Measurements from ENCODE around the gene RFXANK.
A peak's percentile ranks its signal among the peaks of the same experiment; 100 is the strongest.
"Not testable (repeated sequence)": the region's sequence is repeated elsewhere in the genome, so short reads cannot be mapped to it uniquely, and the experiment has no call there.

The RFXANK gene

GRCh38 chr19:19170053-19170872 lies 21.8 kb upstream of the RFXANK start, which contains the start of gene MEF2B:
MEF2B (minus strand) TSS chr19:19170263; CDS start chr19:19150735, 19,528 bp downstream.
- TF ChIP-seq EZH2 (IDR thresholded peaks at IDR 0.05; ENCODE audit: borderline replicate concordance, low read length), result no peak
- TF ChIP-seq CTCF (IDR thresholded peaks at IDR 0.05; ENCODE audit: low read length), result no peak
- Histone ChIP-seq H3K4me2 (ENCODE audit: low read length) (peak within 1 kb of the TSS; percentile 95), H3K79me2 (ENCODE audit: insufficient read depth, low read length) (peaks cover 16% of the 10 kb centered on the region), H3K27me3 (ENCODE audit: insufficient read depth, low read length) (no peaks in the 10 kb centered on the region), H3K9me2 (ENCODE audit: low read depth, low read length) (no peaks in the 10 kb centered on the region), H3K9me3 (ENCODE audit: low read length) (no peaks in the 10 kb centered on the region), H3K4me3 (ENCODE audit: low read depth, low read length, poor library complexity, severe bottlenecking) (peak within 1 kb of the TSS; percentile 93), H3K4me1 (ENCODE audit: insufficient read depth, low read length, severe bottlenecking) (peaks cover 72% of the 10 kb centered on the region), H2AFZ (ENCODE audit: low read length) (no peak within 1 kb of the TSS), H4K20me1 (ENCODE audit: insufficient read depth, low read length) (no peaks in the 10 kb centered on the region), H3K27ac (ENCODE audit: low read depth, low read length, poor library complexity, severe bottlenecking) (peak within 1 kb of the TSS; percentile 97), H3F3A (ENCODE audit: insufficient read depth, low read length) (no peaks in the 10 kb centered on the region), H3K9ac (ENCODE audit: low read length) (peak within 1 kb of the TSS; percentile 96), H3K36me3 (ENCODE audit: insufficient read depth, low read length) (peaks cover 15% of the 10 kb centered on the region; the same call in 1 of the 2 replicates)

- Histone ChIP-seq H3F3A (ENCODE audit: insufficient read depth, low read length) (no peaks in the 10 kb centered on the region), H3K79me2 (ENCODE audit: insufficient read depth, low read length) (peaks cover 16% of the 10 kb centered on the region), H3K9me2 (ENCODE audit: low read depth, low read length) (no peaks in the 10 kb centered on the region), H3K4me2 (ENCODE audit: low read length) (peak overlapping the region; percentile 95), H2AFZ (ENCODE audit: low read length) (no peak overlapping the region), H3K9me3 (ENCODE audit: low read length) (no peaks in the 10 kb centered on the region), H3K36me3 (ENCODE audit: insufficient read depth, low read length) (peaks cover 11% of the 10 kb centered on the region; the same call in 1 of the 2 replicates), H3K27ac (ENCODE audit: low read depth, low read length, poor library complexity, severe bottlenecking) (peak overlapping the region; percentile 73), H3K4me1 (ENCODE audit: insufficient read depth, low read length, severe bottlenecking) (peaks cover 64% of the 10 kb centered on the region), H4K20me1 (ENCODE audit: insufficient read depth, low read length) (no peaks in the 10 kb centered on the region), H3K9ac (ENCODE audit: low read length) (peak overlapping the region; percentile 56; the same call in 1 of the 2 replicates), H3K4me3 (ENCODE audit: low read depth, low read length, poor library complexity, severe bottlenecking) (peak overlapping the region; percentile 93), H3K27me3 (ENCODE audit: insufficient read depth, low read length) (no peaks in the 10 kb centered on the region)
- TF ChIP-seq CTCF (IDR thresholded peaks at IDR 0.05; ENCODE audit: low read length) (no peak), EZH2 (IDR thresholded peaks at IDR 0.05; ENCODE audit: borderline replicate concordance, low read length) (no peak)
These were observed 21.0 kb upstream of the RFXANK start for GRCh38 chr19:19170873-19171672.

GRCh38 chr19:19171821-19172532 lies 20.1 kb upstream of the RFXANK start:
- Histone ChIP-seq H2AFZ (ENCODE audit: low read length) (no peak overlapping the region), H3K36me3 (ENCODE audit: insufficient read depth, low read length) (peaks cover 11% of the 10 kb centered on the region; the same call in 1 of the 2 replicates), H3K4me2 (ENCODE audit: low read length) (no peak overlapping the region; the same call in 1 of the 2 replicates), H3K4me1 (ENCODE audit: insufficient read depth, low read length, severe bottlenecking) (peaks cover 55% of the 10 kb centered on the region), H3K27me3 (ENCODE audit: insufficient read depth, low read length) (no peaks in the 10 kb centered on the region), H3F3A (ENCODE audit: insufficient read depth, low read length) (no peaks in the 10 kb centered on the region), H3K9me3 (ENCODE audit: low read length) (no peaks in the 10 kb centered on the region), H3K27ac (ENCODE audit: low read depth, low read length, poor library complexity, severe bottlenecking) (peak overlapping the region; percentile 73), H4K20me1 (ENCODE audit: insufficient read depth, low read length) (no peaks in the 10 kb centered on the region), H3K4me3 (ENCODE audit: low read depth, low read length, poor library complexity, severe bottlenecking) (no peak overlapping the region), H3K9ac (ENCODE audit: low read length) (peak overlapping the region; percentile 11; the same call in 1 of the 2 replicates), H3K9me2 (ENCODE audit: low read depth, low read length) (no peaks in the 10 kb centered on the region), H3K79me2 (ENCODE audit: insufficient read depth, low read length) (peaks cover 16% of the 10 kb centered on the region)
- TF ChIP-seq CTCF (IDR thresholded peaks at IDR 0.05; ENCODE audit: low read length) (no peak), EZH2 (IDR thresholded peaks at IDR 0.05; ENCODE audit: borderline replicate concordance, low read length) (no peak)

- not testable (repeated sequence) for H3K27me3 ChIP-seq (ENCODE audit: insufficient read depth, low read length); H3F3A ChIP-seq (ENCODE audit: insufficient read depth, low read length); H3K79me2 ChIP-seq (ENCODE audit: insufficient read depth, low read length); H4K20me1 ChIP-seq (ENCODE audit: insufficient read depth, low read length); H3K9me2 ChIP-seq (ENCODE audit: low read depth, low read length); H3K9ac ChIP-seq (ENCODE audit: low read length); H3K36me3 ChIP-seq (ENCODE audit: insufficient read depth, low read length); H3K4me3 ChIP-seq (ENCODE audit: low read depth, low read length, poor library complexity, severe bottlenecking); H3K9me3 ChIP-seq (ENCODE audit: low read length); H2AFZ ChIP-seq (ENCODE audit: low read length); H3K4me2 ChIP-seq (ENCODE audit: low read length)
- H3K27ac ChIP-seq (ENCODE audit: low read depth, low read length, poor library complexity, severe bottlenecking), result peak overlapping the region; percentile 15
- peaks cover 42% of the 10 kb centered on the region for H3K4me1 ChIP-seq (ENCODE audit: insufficient read depth, low read length, severe bottlenecking)
These were observed 18.8 kb upstream of the RFXANK start for GRCh38 chr19:19173243-19173642.
